ENCODE data around the gene RALGAPA1. TPM values are rescaled to one million over a fixed set of nuclear protein-coding genes. Genes with fewer than 3 reads are reported as not detected.

Gene RALGAPA1
- total and polyA plus RNA-seq, 2 of the 13 experiments (the other 11 are each of a cell fraction or from before 2014, with no cell fraction given), result 65.0 to 89.2 TPM

GRCh38 chr14:35643513-35643912 is 165.6 kb downstream of the RALGAPA1 start:
- TF ChIP-seq ZNF10 (CRISPR knock-in tag; IDR thresholded peaks at IDR 0.05; ENCODE audit: borderline replicate concordance, low read depth), result no peak
- no peak for TF ChIP-seq ZNF670 (CRISPR knock-in tag; IDR thresholded peaks at IDR 0.05; ENCODE audit: borderline replicate concordance)
- TF ChIP-seq ATF1 (CRISPR knock-in tag; IDR thresholded peaks at IDR 0.05), result no peak
- no peak for TF ChIP-seq ZNF337 (CRISPR knock-in tag; IDR thresholded peaks at IDR 0.05; ENCODE audit: borderline replicate concordance, low read depth)
- TF ChIP-seq ASH2L (IDR thresholded peaks at IDR 0.05; ENCODE audit: insufficient read length, low read depth, low read length), result no peak
- TF ChIP-seq ZNF781 (CRISPR knock-in tag; IDR thresholded peaks at IDR 0.05; ENCODE audit: borderline replicate concordance, not compliant biosample characterization), result no peak
- no peak for TF ChIP-seq ZNF674 (CRISPR knock-in tag; IDR thresholded peaks at IDR 0.05; ENCODE audit: low read depth)
- TF ChIP-seq, protein P1, sequence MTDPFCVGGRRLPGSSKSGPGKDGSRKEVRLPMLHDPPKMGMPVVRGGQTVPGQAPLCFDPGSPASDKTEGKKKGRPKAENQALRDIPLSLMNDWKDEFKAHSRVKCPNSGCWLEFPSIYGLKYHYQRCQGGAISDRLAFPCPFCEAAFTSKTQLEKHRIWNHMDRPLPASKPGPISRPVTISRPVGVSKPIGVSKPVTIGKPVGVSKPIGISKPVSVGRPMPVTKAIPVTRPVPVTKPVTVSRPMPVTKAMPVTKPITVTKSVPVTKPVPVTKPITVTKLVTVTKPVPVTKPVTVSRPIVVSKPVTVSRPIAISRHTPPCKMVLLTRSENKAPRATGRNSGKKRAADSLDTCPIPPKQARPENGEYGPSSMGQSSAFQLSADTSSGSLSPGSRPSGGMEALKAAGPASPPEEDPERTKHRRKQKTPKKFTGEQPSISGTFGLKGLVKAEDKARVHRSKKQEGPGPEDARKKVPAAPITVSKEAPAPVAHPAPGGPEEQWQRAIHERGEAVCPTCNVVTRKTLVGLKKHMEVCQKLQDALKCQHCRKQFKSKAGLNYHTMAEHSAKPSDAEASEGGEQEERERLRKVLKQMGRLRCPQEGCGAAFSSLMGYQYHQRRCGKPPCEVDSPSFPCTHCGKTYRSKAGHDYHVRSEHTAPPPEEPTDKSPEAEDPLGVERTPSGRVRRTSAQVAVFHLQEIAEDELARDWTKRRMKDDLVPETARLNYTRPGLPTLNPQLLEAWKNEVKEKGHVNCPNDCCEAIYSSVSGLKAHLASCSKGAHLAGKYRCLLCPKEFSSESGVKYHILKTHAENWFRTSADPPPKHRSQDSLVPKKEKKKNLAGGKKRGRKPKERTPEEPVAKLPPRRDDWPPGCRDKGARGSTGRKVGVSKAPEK (CRISPR knock-in tag; IDR thresholded peaks at IDR 0.05; ENCODE audit: borderline replicate concordance), result no peak
- TF ChIP-seq TCF7L2 (IDR thresholded peaks at IDR 0.05; ENCODE audit: low read depth, low read length), result no peak
- no peak overlapping the region for H2AFZ ChIP-seq (ENCODE audit: low read length)
- in situ Hi-C loops (cut with HindIII; ENCODE audit: extremely low pct_ligation_motif_present, low pct_unique_long_range_greater_than_20kb), result no loop called here
- no peaks in the 10 kb centered on the region for H3K4me1 ChIP-seq (ENCODE audit: insufficient read depth, low read length)
- intact Hi-C loops (cut with micrococcal nuclease; ENCODE audit: unreplicated experiment), result no loop called here
- ChIA-PET CTCF (ENCODE audit: low intra/inter-chr PET ratio, low total read pairs) (no interaction called here), POLR2A (no interaction called here)
- H3K79me2 ChIP-seq (ENCODE audit: insufficient read depth, low read length), result no peaks in the 10 kb centered on the region
- H3K27ac ChIP-seq (ENCODE audit: extremely low read length, insufficient read depth, low read length), result no peak overlapping the region
- FAIRE-seq (no peak), ATAC-seq (no peak), DNase-seq (ENCODE audit: low spot score) (no peak)
- no peaks in the 10 kb centered on the region for H3K9me3 ChIP-seq (ENCODE audit: low read length)
- H4K20me1 ChIP-seq (ENCODE audit: insufficient read depth, low read length), result no peaks in the 10 kb centered on the region
- H3K27me3 ChIP-seq (ENCODE audit: control insufficient read depth in 1 of 2, insufficient read depth in 2 of 2, low read length in 2 of 2), result no peaks in the 10 kb centered on the region
- no peak overlapping the region for H3K4me3 ChIP-seq (replicated peaks in 1 of 3; ENCODE audit: insufficient read depth in 1 of 3, low read depth in 2 of 3, low read length in 3 of 3)
- H3K9ac ChIP-seq (ENCODE audit: insufficient read depth, low read depth, low read length), result no peak overlapping the region
- no peak overlapping the region for H3K4me2 ChIP-seq (ENCODE audit: low read depth, low read length)
- H3K36me3 ChIP-seq (replicated peaks in 1 of 2; ENCODE audit: control insufficient read depth in 1 of 2, insufficient read depth in 2 of 2, low read length in 2 of 2), result peaks cover 19 to 41% of the 10 kb centered on the region in 2 experiments; a peak in 4 of 5 replicates
- no TSS peak for BruUV-seq (replicated peaks)
